ENCODE measurements around the gene SLC38A8.

SLC38A8 gene

DNA sequence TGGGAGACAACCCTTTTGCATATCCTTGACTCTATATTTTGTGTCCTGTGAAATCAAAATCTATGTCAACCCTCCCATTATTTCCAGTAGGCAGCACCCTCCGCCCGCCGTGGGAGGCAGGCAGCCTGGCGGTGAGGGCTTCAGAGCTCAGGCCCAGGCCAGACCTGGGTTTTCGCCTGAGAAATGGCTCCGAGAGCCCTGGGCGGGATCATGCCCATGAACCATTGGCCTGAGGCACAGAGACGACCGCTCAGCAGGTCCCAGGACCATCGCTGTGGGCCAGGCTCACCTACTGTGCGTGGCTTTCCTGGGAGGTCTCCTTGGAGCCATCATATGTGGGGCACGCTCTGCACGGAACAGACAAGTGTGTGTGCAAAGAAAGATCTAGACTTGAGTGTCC is 6.3 kb upstream of the SLC38A8 start:
- DNase-seq (ENCODE audit: low read depth, low spot score), result no peak

- no peak for DNase-seq (ENCODE audit: low read depth, low spot score)
These were observed 5.7 kb upstream of the SLC38A8 start for GRCh38 chr16:84048270-84048669.

DNA sequence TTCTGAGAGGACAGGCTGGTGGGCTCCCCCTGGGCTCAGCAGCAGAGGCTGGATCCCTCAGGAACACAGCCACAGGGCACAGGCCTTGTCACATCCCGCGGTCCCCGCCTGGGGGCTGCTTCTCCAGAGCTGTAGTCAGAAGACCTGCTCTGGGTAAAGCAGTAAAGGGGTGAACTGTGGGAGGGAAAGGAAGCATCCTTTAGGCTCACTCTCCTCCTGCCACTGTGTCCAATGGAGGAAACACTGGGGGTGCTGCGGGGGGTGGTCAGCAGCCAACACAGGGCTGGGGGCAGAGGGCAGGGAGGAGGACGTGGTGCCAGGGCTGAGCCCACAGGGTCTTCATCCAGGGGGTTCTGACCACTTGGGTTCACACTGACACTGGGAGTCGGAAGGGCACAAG is 5.0 kb upstream of the SLC38A8 start:
- no peak for DNase-seq (ENCODE audit: low read depth, low spot score)

DNA sequence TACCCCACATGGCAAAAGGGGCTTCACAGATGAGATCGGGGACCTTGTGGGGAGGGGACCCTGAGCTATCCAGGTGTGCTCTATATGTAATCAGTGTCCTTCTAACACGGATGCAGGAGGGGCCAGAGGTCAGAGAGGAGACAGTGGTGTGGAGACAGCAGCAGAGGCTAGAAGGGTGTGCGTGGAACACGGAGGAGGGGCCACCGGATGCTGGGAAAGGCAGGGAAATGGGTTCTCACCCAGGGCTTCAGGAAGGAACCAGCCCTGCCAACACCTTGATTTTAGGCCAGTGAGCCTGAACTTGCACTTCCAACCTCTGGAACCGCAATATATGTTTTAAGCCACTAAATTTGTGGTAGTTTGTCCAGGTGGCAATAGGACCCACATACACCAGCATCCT is 4.6 kb upstream of the SLC38A8 start:
- no peak for DNase-seq (ENCODE audit: low read depth, low spot score)

DNA sequence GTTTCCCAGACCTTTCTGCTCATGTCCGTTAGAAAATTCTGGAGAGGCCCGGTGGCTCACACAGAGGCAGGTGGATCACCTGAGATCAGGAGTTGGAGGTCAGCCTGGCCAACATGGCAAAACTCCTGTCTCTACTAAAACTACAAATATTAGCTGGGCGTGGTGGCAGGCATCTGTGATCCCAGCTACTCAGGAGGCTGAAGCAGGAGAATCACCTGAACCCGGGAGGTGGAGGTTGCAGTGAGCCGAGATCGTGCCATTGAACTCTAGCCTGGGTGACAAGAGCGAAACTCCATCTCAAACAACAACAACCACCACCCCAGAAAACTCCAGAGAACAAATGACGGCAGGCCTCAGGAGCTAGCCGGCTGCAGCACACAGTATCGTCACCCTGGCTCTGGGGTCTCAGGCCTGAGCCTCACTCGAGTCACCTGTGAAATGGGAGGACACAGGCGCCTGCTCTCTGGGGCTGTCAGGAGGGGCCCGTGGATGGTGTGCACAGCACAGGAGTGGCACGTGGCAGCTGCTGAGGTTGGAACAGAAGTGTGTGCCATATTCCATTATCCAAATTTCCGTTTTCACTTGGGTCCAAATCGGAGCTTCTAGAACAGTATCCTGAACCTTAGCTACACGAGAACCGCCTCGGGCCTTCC is 3.3 kb upstream of the SLC38A8 start:
- no peak for DNase-seq (ENCODE audit: low read depth, low spot score)

GRCh38 chr16:84045001-84045817 is 2.6 kb upstream of the SLC38A8 start:
- no peak for DNase-seq (ENCODE audit: low read depth, low spot score)

- peak; percentile 80 for DNase-seq (ENCODE audit: low read depth, low spot score)
These were observed 1.5 kb upstream of the SLC38A8 start for GRCh38 chr16:84044118-84044488.

DNA sequence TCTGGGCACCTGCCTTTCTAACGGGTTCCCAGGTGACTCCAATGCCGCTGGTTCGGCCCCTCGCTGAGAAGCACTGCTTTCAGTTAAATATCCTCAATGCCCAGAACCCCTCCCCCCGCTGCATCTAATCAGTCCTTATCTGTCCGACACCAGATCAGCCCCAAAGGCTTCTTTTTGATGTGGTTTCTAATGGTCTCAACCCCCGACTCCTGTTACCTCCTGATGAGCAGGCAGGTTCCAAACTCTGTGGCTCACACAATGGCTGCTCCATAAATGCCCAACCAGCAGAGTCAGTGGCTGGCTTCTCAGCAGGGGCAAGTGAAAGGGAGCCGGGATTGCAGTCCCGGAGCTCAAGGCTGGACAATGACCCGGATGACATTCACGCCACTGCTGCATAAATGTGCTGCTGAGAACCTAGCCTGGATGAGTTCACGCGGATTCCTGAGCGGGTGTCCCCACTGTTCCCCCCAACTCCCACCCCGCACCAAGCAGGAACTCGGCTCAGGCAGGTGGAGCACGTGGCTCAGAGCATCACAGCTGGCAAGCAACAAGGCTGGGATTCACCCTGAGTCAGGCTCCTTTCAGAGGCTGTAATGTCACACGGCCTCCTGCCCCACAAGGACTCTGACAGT is 1.0 kb upstream of the SLC38A8 start:
- DNase-seq (ENCODE audit: low read depth, low spot score), result peak; percentile 94

DNA sequence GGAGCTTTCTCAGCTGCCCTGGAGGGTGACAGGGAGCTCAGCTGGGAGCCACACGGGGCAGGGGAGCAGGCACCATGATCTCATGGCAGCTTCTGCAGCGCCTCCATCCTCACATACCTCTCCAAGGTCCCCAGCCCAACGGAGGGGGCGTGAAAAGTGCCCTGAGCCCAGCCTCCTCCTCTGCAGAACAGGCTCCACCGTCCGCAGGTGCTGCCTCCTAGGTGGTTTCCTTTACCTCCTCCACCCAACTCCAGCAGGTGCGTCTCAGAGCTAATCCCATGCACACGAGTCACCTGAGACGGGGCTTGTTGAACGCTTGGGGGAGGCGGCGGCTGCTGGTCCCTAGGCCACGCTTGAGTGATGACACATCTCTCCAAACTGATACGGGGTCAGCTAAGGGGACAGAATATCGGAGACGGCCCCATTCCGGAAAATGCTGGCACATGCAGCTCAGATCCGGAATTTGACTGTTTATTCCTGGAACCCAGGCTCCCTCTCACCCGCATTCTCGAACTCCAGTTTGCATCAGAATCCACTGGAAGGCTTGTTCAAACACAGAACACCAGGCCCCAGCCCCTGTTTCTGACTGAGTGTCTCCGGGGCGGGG is 387 bp upstream of the SLC38A8 start:
- DNase-seq (ENCODE audit: low read depth, low spot score), result peak; percentile 79

GRCh38 chr16:84041881-84042280 is 714 bp downstream of the SLC38A8 start:
- no peak for DNase-seq (ENCODE audit: low read depth, low spot score)

- DNase-seq (ENCODE audit: low read depth, low spot score), result peak; percentile 65
These were observed 1.5 kb downstream of the SLC38A8 start for GRCh38 chr16:84040823-84041820.

DNA sequence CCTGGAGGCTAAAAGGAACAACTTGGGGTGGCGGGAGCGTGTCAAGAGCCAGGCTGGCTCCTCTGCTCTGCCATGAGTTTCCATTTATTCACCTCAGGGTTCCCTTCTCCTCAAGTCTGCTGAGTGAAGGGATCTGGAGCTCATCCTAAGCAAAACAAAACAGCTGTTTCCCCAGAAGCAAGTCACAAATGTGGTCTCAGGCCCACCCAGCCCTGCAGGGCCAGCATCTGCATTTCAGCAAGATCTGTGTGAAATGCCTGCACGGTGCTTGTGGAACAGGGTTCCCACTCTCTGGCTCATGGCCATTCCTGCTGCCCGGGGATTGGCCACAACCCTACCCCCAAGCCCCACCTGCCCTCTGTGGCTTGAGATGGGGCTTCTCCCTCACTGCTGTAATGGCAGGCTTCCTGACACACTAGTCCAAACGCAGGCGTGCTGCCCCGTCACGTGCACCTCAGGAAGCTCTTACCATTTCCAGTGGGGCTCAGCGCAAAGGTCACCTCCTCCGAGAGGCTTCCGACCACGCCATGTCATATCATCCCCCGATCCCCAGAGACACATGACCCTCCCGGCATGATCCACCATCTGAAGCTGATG is 2.3 kb downstream of the SLC38A8 start:
- no peak for DNase-seq (ENCODE audit: low read depth, low spot score)

DNA sequence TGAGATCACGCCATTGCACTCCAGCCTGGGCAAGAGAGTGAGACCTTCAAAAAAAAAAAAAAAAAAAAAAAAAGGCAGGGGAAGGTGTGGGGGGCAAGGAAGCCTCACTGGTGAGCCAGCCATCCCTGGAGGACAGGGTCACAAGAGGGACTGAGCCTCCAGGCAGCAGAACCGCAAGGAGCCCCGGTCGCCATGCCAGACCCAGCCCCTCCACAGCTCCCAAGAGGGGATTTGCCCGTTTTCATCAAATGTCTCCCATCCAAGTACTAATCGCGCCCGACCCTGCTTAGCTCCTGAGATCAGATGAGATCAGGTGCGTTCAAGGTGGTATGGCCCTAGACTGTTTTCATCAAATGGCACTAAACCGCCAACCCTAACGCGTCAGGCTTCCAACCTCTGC is 2.9 kb downstream of the SLC38A8 start:
- no peak for DNase-seq (ENCODE audit: low read depth, low spot score)

GRCh38 chr16:84038469-84038868 is 4.1 kb downstream of the SLC38A8 start:
- DNase-seq (ENCODE audit: low read depth, low spot score), result no peak

- no peak for DNase-seq (ENCODE audit: low read depth, low spot score)
These were observed 5.6 kb downstream of the SLC38A8 start for GRCh38 chr16:84036982-84037425.

- no peak for DNase-seq (ENCODE audit: low read depth, low spot score)
These were observed 6.5 kb downstream of the SLC38A8 start for GRCh38 chr16:84036131-84036530.

DNA sequence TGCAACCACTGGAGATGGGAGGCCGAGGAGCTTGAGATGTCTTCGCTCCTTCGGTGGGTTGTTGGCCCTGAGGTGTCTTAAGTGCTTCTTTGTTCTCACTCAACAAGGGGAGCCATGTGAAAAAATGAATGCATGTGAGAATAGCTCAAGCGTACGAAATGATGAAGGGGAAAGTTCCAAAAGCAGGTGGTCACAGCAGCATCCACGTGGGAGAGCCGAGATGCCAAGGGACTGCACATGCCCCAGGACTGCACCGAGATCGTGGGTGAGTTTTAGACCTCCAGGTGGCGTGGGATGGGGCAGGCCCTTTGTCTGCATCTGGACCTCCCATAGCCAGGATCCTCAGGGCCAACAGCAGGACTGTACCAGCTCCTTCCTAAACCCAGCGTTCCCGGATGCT is 8.1 kb downstream of the SLC38A8 start:
- DNase-seq (ENCODE audit: low read depth, low spot score), result no peak

- no peak for DNase-seq (ENCODE audit: low read depth, low spot score)
These were observed 9.1 kb downstream of the SLC38A8 start for GRCh38 chr16:84033251-84034195.

GRCh38 chr16:84032458-84033178 is 10.0 kb downstream of the SLC38A8 start:
- no peak for DNase-seq (ENCODE audit: low read depth, low spot score)

Measured in ELF-1 (cell line).